Activated CD4-positive, alpha-beta T cell treated with anti-CD3 and anti-CD28 coated beads for 36 hours (primary cell): ENCODE data around the gene OTUB2. TPM values are rescaled to one million over a fixed set of nuclear protein-coding genes. Genes with fewer than 3 reads are reported as not detected.
A peak's percentile ranks its signal among the peaks of the same experiment; 100 is the strongest.

Experiments
- ATAC-seq: fragments of 200-7000 bp; cut with Tn5 transposase; one replicate; pipeline ENCODE4 v1.10.0; 2021; ENCODE audit warnings: mild to moderate bottlenecking, moderate library complexity
- CTCF ChIA-PET: fragments of 350-600 bp; sonication (Branson Sonifier 250); formaldehyde crosslinking; loops from one replicate; lab custom pipeline; 2021; ENCODE audit warnings: antibody characterized with exemption; lab: Charles Lee
- POLR2A ChIA-PET: fragments of 350-600 bp; sonication (Branson Sonifier 250); formaldehyde crosslinking; loops from one replicate; lab custom pipeline; 2021; ENCODE audit warnings: antibody characterized with exemption, inconsistent platforms; lab: Charles Lee
- DNase-seq: peaks from one replicate; pipeline ENCODE4 v3.0.0-alpha.2; 2020
- H3K27ac Mint-ChIP-seq: one replicate; pipeline ENCODE4 v1.8.0; 2021; ENCODE audit warnings: mixed read lengths
- H3K27me3 Mint-ChIP-seq: one replicate; pipeline ENCODE4 v1.8.0; 2021; ENCODE audit warnings: mixed read lengths
- H3K36me3 Mint-ChIP-seq: one replicate; pipeline ENCODE4 v1.8.0; 2021; ENCODE audit warnings: low read depth, mixed read lengths
- H3K4me1 Mint-ChIP-seq: one replicate; pipeline ENCODE4 v1.8.0; 2021; ENCODE audit warnings: mixed read lengths
- H3K4me3 Mint-ChIP-seq: one replicate; pipeline ENCODE4 v1.8.0; 2021; ENCODE audit warnings: mild to moderate bottlenecking, moderate library complexity, mixed read lengths
- H3K9me3 Mint-ChIP-seq: one replicate; pipeline ENCODE4 v1.8.0; 2021; ENCODE audit warnings: low read depth, mixed read lengths
- intact Hi-C, 2 experiments: fragments of 100-400 bp; cut with DNase I in 1 of 2; cut with micrococcal nuclease in 1 of 2; formaldehyde crosslinking; loops; one replicate each; pipeline versions ENCODE4 v1.14.2 to v1.15.1; 2022 to 2024; cut with DNase I, micrococcal nuclease
- total RNA-seq, 2 experiments: library from RNA; stranded (reverse); gene quantifications; one replicate each; pipeline ENCODE4 v1.2.3, GENCODE V29; 2021

The OTUB2 gene
- total RNA-seq, 2 experiments from 2014 or later = 0.75 to 0.93 TPM

DNA sequence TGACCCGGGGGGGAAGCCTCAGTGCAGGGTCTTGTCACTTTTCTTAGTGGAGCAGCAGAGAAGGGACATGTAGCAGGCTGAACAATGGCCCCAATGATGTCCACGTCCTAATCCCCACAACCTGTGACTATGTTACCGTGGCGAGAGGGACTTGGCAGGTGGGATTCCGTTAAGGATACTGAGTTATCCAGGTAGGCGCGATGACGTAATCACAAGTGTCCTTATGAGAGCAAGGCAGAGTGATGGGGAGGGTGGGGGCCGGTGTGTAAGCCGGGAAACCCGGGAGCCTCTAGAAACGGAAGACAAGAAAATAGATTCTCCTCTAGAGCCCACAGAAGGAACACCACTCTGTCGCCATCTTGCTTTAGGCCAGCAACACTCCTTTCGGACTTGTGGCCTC lies 4.4 kb downstream of the OTUB2 start:
- intact Hi-C loops = no loop called here
- H3K9me3 Mint-ChIP-seq = no peaks in the 10 kb centered on the region
- ChIA-PET POLR2A (no interaction called here), CTCF (no interaction called here)
- H3K36me3 Mint-ChIP-seq = no peaks in the 10 kb centered on the region
- H3K27me3 Mint-ChIP-seq = no peaks in the 10 kb centered on the region
- ATAC-seq (no peak), DNase-seq (no peak)
- H3K27ac Mint-ChIP-seq = no peak overlapping the region
- peaks cover 15% of the 10 kb centered on the region for H3K4me1 Mint-ChIP-seq
- no peak overlapping the region for H3K4me3 Mint-ChIP-seq

DNA sequence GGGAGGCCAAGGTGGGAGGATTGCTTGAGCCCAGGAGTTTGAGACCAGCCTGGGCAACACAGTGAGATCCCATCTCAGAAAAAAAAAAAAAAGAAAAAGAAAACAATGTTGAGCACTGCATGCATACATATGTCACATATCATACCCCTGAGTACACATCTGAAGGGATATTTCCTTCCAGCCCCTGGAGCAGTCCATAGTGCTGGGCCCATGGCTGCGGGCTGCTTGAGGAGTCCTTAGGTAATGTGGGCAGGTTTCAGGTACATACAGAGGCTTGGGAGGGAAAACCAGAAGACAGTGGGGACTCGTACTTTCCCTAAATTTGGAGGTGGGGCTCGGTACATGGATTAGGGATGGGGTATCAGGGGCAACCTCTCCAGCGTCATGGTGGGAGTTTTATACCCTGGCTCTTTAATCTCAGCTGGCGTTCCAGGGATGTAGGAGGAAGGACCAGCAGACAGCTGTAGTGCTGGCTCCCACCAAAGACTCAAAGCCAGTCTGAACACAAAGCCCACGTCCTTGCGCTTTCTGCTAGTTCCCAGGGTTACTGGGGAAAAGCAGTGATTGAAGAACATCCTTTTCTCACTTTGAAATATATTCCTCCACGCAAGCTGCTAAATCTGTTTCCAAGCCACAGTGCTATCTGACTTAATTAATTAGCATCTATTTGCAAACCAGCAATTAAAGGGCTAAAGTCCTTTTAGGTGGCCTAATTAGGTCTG lies 5.2 kb downstream of the OTUB2 start:
- Mint-ChIP-seq H3K27ac (no peak overlapping the region), H3K4me1 (peaks cover 10% of the 10 kb centered on the region), H3K4me3 (no peak overlapping the region), H3K27me3 (no peaks in the 10 kb centered on the region), H3K36me3 (no peaks in the 10 kb centered on the region), H3K9me3 (no peaks in the 10 kb centered on the region)
- CTCF ChIA-PET = interaction anchor here (0.6 to 6.3 kb wide), 4 partner anchors 11 to 105 kb away, joined by 3 to 69 read pairs (median 14); no protein-coding TSS in a partner anchor
- no peak for DNase-seq
- POLR2A ChIA-PET = no interaction called here
- ATAC-seq = no peak
- intact Hi-C loops = no loop called here

DNA sequence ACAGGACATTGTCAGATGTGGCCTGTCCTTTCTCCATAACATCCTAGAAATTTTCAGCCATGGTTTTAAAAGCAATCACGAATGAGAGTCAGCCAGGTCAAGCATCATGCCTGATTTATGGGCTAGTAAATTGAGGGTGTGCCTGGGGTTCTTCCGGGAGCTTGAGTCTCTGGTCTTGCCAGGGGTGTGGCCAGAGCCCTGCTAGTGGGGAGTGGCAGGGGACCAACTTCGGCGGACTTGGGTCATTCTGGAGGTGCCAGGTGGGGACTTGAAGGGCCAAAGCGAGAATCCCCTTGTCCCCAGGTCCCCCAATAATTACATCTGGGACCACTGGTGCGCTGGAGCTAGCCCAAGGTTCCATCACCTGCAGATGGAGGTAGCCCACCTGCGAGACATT lies 5.7 kb downstream of the OTUB2 start:
- H3K4me3 Mint-ChIP-seq = no peak overlapping the region
- peaks cover 12% of the 10 kb centered on the region for H3K4me1 Mint-ChIP-seq
- H3K27me3 Mint-ChIP-seq = no peaks in the 10 kb centered on the region
- no peak overlapping the region for H3K27ac Mint-ChIP-seq
- no peaks in the 10 kb centered on the region for H3K36me3 Mint-ChIP-seq
- intact Hi-C loops = no loop called here
- H3K9me3 Mint-ChIP-seq = no peaks in the 10 kb centered on the region
- DNase-seq (no peak), ATAC-seq (no peak)
- ChIA-PET POLR2A (no interaction called here), CTCF (interaction anchor here (0.6 to 6.3 kb wide), 6 partner anchors 11 to 105 kb away, joined by 3 to 69 read pairs (median 4); partner anchors contain the start of genes DDX24 and IFI27L1)

DNA sequence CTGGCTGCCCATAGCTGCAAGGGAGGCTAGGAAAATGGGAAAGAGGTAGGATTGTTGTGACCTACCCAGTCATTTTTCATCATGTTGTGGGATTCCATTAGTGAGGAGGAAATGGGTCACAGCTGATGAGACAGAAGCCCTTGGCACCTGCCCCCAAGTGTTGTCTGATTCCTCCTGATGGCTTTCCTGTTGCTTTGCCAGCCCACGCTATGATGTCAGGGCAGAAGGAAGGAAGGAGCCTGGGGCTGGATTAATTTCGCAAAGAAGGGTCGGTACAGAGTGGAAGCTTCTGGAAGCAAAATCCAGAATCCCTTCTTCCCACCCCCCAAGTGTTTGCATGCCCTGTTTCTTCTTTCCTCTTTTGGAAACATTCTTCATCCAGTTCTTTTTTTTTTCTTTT lies 8.7 kb downstream of the OTUB2 start:
- intact Hi-C loops = loop anchor here in 1 of 2 experiments (5.0 kb wide), 1 partner anchor 452 kb away; no protein-coding TSS in a partner anchor
- H3K27ac Mint-ChIP-seq = no peak overlapping the region
- POLR2A ChIA-PET = interaction anchor here (0.6 kb wide), 1 partner anchor 102 kb away, joined by 3 read pairs; no protein-coding TSS in a partner anchor
- H3K4me3 Mint-ChIP-seq = no peak overlapping the region
- DNase-seq (no peak), ATAC-seq (no peak)
- H3K36me3 Mint-ChIP-seq = no peaks in the 10 kb centered on the region
- H3K4me1 Mint-ChIP-seq = peaks cover 3% of the 10 kb centered on the region
- CTCF ChIA-PET = interaction anchor here (0.6 to 6.3 kb wide), 17 partner anchors 9 to 327 kb away, joined by 3 to 69 read pairs (median 6); partner anchors contain the start of genes CCDC197, IFI27L2 and OTUB2
- H3K27me3 Mint-ChIP-seq = no peaks in the 10 kb centered on the region
- no peaks in the 10 kb centered on the region for H3K9me3 Mint-ChIP-seq

DNA sequence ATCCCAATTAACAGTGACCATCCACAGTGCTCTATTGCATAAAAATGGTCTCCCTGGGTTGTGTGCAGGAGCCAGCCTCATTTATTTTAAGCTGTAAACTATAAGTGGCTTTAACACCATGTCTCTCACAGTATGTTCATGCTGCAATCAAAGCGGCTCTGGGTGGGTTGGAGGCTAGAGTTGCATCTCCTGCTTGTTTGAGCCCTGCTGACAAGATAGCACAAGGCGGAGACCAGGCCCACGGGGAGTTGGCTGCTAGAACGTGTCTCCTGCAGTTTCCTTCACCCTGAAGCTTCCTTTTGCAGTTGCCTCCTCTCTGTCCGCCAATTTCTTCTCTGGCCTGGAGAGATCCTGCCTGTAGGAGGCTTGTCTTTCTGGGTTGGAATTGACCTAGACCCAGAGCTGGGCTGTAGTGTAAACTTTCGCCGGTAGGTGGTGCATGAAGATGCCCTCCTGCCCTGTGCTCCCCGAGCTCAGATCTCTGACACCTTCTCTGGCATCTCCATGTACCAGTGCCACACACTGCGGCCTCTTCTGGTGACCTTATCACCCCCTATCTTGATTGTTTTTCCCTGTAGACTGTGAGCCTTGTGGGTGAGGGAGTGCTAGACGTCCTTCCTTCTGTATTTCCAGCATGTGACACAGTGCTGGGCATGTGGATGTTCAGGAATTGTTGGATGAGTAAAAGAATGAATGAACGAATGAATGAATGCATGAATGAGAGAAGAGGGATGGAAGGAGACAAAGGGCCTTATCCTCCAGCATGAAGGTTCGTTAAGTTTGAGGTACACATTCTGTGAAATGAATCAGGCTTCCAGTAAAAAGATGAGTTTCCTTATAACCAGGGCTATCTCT lies 10.4 kb downstream of the OTUB2 start:
- H3K27me3 Mint-ChIP-seq = no peaks in the 10 kb centered on the region
- peaks cover 3% of the 10 kb centered on the region for H3K4me1 Mint-ChIP-seq
- no peak overlapping the region for H3K4me3 Mint-ChIP-seq
- peak; percentile 89 for DNase-seq
- intact Hi-C loops = loop anchor here (1.0 to 5.0 kb wide), 5 partner anchors 93 to 451 kb away; partner anchors contain the start of gene IFI27L2 (in 1 of the 2)
- no peak overlapping the region for H3K27ac Mint-ChIP-seq
- POLR2A ChIA-PET = interaction anchor here (1.1 kb wide), 1 partner anchor 100 kb away, joined by 9 read pairs; no protein-coding TSS in a partner anchor
- CTCF ChIA-PET = interaction anchor here (0.6 to 6.3 kb wide), 41 partner anchors 9 to 524 kb away, joined by 3 to 69 read pairs (median 5); partner anchors contain the start of genes CCDC197, OTUB2 and SERPINA4
- ATAC-seq = peak; percentile 100
- H3K9me3 Mint-ChIP-seq = no peaks in the 10 kb centered on the region
- no peaks in the 10 kb centered on the region for H3K36me3 Mint-ChIP-seq

DNA sequence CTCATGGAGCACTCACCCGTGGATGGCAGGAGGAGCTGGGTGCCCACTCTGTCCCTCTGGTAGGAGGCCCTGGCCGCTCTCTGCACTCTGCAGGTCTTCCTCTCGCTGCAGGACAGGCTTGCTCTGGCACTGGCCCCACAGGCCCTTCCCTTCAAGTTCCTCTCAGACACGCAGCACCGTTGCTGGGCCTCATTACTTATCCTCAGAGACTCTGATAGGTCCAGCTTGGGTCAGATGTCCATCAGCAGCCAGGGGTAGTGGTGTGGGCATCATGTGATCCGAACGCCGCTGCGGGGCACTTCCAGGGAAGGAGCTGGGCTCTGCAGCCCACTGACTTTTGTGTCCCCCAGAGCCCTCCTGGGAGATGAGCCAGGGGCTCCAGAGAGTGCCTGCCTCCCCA lies 11.8 kb downstream of the OTUB2 start:
- DNase-seq (no peak), ATAC-seq (no peak)
- Mint-ChIP-seq H3K4me3 (no peak overlapping the region), H3K27me3 (no peaks in the 10 kb centered on the region), H3K36me3 (no peaks in the 10 kb centered on the region), H3K9me3 (no peaks in the 10 kb centered on the region), H3K4me1 (peaks cover 3% of the 10 kb centered on the region), H3K27ac (no peak overlapping the region)
- POLR2A ChIA-PET = no interaction called here
- intact Hi-C loops = loop anchor here in 1 of 2 experiments (5.0 kb wide), 1 partner anchor 449 kb away; no protein-coding TSS in a partner anchor
- CTCF ChIA-PET = interaction anchor here (0.9 to 6.3 kb wide), 10 partner anchors 10 to 144 kb away, joined by 3 to 69 read pairs (median 14); no protein-coding TSS in a partner anchor

DNA sequence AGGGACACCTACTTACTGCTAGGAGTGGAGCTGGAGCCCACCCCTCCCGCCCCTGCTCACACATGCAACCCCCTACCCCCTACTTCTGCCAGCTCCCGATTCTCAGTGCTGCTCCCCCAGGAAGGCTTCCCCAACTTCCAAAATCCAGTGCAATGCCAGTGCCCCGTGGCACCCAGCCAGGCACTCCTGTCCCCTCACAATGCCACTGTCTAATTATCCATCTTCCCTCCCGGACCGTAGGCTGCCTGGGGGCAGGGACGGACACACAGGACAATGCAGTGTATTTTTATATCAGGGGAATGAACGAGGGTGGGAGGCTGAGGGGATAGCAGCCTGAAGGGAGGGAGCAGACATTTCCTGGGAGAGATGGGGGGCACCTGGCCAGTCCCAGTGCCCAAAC lies 12.4 kb downstream of the OTUB2 start:
- peaks cover 3% of the 10 kb centered on the region for H3K4me1 Mint-ChIP-seq
- no peaks in the 10 kb centered on the region for H3K36me3 Mint-ChIP-seq
- no peak overlapping the region for H3K4me3 Mint-ChIP-seq
- intact Hi-C loops = loop anchor here in 1 of 2 experiments (5.0 kb wide), 1 partner anchor 449 kb away; no protein-coding TSS in a partner anchor
- H3K27ac Mint-ChIP-seq = no peak overlapping the region
- DNase-seq (no peak), ATAC-seq (no peak)
- no peaks in the 10 kb centered on the region for H3K27me3 Mint-ChIP-seq
- no peaks in the 10 kb centered on the region for H3K9me3 Mint-ChIP-seq
- POLR2A ChIA-PET = no interaction called here
- CTCF ChIA-PET = interaction anchor here (0.9 to 4.1 kb wide), 5 partner anchors 10 to 144 kb away, joined by 3 to 23 read pairs (median 12); no protein-coding TSS in a partner anchor

DNA sequence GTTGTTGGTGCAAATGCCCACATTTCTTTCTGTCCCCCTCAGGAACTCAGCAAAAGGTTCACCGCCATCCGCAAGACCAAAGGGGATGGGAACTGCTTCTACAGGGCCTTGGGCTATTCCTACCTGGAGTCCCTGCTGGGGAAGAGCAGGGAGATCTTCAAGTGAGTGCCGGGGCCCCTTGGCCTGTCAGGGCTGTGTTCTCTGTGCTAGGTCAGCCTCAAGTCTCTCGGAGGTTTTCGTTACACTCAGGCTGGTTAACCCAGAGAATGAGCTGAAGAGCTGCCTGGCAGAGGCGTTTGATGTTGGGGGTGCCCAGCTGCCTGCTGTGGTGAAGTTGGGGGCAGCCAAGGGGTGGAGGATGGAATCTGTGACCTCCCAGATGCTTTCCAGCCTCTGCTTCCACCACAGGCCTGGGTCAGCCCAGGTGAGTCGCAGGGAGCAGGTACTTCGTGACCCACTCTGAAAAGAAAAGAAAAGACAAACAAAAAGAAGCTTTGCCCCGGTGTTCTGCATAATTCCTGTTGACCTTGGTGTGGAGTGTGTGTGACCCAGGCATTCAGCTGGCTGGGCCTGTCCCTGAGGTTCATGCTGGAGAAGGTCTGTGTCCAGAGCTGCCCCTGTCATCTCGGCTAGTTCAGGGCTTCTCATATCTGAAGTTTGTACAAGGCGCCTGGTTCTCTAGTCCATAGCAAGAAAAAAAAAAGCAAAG lies 12.9 kb downstream of the OTUB2 start:
- POLR2A ChIA-PET = no interaction called here

DNA sequence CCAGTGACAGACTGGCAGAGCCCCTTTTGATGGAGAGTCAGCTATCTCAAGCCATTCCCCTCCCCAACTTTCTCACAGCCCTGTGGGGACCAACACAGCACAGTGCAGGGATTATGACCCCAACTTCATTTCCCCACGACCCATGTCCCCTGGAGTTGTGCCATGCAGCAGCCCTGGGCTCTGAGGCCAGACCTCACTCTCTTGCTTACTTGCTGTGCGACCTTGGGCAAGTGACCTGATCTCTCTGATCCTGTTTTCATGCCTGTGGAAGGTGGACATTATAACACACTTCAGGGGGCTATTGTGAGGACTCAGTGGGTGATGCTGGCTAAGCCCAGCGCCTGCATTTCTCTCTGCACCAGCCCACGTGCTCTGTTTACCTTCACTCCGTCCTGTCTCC lies 14.1 kb downstream of the OTUB2 start:
- DNase-seq (no peak), ATAC-seq (no peak)
- Mint-ChIP-seq H3K27me3 (no peaks in the 10 kb centered on the region), H3K4me3 (no peak overlapping the region), H3K9me3 (no peaks in the 10 kb centered on the region), H3K36me3 (no peaks in the 10 kb centered on the region), H3K4me1 (peaks cover 3% of the 10 kb centered on the region), H3K27ac (no peak overlapping the region)
- CTCF ChIA-PET = no interaction called here
- intact Hi-C loops = no loop called here
- POLR2A ChIA-PET = no interaction called here

More for the DNA sequence above, 12.9 kb downstream of the OTUB2 start:
- ATAC-seq (no peak), DNase-seq (no peak)
- CTCF ChIA-PET = interaction anchor here (1.8 to 2.8 kb wide), 2 partner anchors 13 to 98 kb away, joined by 6 to 23 read pairs; no protein-coding TSS in a partner anchor
- Mint-ChIP-seq H3K27ac (no peak overlapping the region), H3K27me3 (no peaks in the 10 kb centered on the region), H3K36me3 (no peaks in the 10 kb centered on the region), H3K4me3 (no peak overlapping the region), H3K9me3 (no peaks in the 10 kb centered on the region), H3K4me1 (peaks cover 3% of the 10 kb centered on the region)
- intact Hi-C loops = loop anchor here in 1 of 2 experiments (5.0 kb wide), 1 partner anchor 448 kb away; no protein-coding TSS in a partner anchor

DNA sequence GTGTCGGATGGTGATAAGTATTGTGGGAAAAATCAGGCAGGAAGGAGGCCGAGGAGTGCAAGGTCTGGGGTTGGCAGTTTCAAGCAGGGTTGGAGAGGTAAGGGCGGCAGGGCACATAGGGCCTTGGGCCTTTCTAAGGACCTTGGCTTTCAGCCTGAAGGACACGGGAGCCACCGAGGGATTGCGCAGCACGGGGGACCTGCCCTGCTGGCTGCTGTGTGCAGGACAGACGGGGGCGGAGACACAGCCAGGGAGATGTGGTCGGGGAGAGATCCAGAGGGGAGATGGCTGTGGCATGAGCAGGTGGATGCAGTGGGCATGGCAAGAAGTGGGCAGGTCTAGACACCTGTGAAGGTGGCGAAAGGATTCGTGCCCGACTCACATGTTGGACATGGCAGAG lies 14.7 kb downstream of the OTUB2 start:
- H3K27ac Mint-ChIP-seq = no peak overlapping the region
- CTCF ChIA-PET = no interaction called here
- H3K27me3 Mint-ChIP-seq = no peaks in the 10 kb centered on the region
- POLR2A ChIA-PET = no interaction called here
- DNase-seq (no peak), ATAC-seq (no peak)
- H3K4me3 Mint-ChIP-seq = no peak overlapping the region
- H3K9me3 Mint-ChIP-seq = no peaks in the 10 kb centered on the region
- H3K4me1 Mint-ChIP-seq = peaks cover 3% of the 10 kb centered on the region
- intact Hi-C loops = no loop called here
- peaks cover 5% of the 10 kb centered on the region for H3K36me3 Mint-ChIP-seq
